ENCODE data around the gene RPS29. TPM values are rescaled to one million over a fixed set of nuclear protein-coding genes. Genes with fewer than 3 reads are reported as not detected.

RPS29 gene
- total and polyA plus RNA-seq, 2 donors from 2014 or later = 1,054 to 2,862 TPM

DNA sequence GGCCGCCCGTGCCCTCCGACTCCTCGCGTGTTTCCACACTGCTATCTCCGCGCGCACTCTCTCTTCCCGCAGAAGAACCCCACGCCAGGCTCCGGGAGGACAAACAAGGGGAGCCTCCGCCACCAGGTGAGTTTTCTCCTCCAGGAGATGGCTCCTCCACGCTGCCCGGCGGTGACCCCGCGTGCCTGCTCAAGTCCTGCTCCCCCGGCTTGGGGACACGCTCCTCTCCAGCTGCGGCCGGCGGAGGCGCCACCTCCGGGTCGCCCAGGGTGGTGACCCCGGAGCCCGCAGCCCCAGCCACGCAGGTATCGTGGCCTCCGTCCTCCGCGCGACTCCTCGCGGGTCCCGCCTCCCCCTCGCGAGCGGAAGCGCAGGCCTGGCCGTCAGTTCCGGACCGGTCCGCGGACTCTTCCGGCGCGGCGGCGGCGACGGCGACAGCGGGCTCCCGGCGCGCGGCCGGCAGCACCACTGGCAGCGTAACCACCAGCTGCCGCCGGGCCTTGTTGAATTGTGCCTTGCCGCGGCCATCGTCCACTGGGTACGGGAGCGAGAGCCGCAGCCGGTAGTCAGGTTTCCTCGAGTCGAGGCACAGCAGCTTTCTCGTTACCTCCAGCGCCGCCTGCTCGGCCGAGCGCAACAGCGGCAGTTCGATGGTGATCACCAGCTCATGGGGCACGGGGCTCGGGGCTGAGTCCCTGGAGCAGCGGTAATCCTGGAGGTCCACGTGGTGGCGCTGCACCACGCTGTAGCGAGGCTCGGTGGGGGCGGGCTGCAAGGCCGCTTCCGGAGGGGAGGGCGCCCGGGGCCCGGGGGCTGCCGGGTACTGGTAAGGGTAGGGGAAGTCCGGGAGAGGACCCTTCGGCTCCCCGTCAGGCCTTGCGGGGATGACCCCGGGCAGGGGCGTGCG, 47.7 kb upstream of the RPS29 start:
- Histone ChIP-seq H3K4me1 (ENCODE audit: control insufficient read depth in 2 of 3, insufficient read depth in 2 of 3, low read depth in 1 of 3, low read length in 3 of 3) (peaks cover 0 to 15% (median 2%) of the 10 kb centered on the region in 3 donors), H3K4me3 (ENCODE audit: low read length in 3 of 3) (peak overlapping the region; percentile 80 to 98 (median 93)), H3K9me3 (ENCODE audit: control insufficient read depth in 2 of 3, insufficient read depth in 1 of 3, low read length in 3 of 3) (no peaks in the 10 kb centered on the region), H3K9ac (ENCODE audit: low read length in 3 of 3) (peak overlapping the region; percentile 89 to 93 (median 90)), H3K27me3 (ENCODE audit: control insufficient read depth, insufficient read depth, low read length) (no peaks in the 10 kb centered on the region), H3K36me3 (ENCODE audit: control insufficient read depth in 2 of 3, insufficient read depth in 3 of 3, low read length in 3 of 3) (peaks cover 0 to 2% (median 0%) of the 10 kb centered on the region in 3 donors), H3K27ac (ENCODE audit: low read depth in 2 of 2, low read length in 2 of 2) (peak overlapping the region; percentile 99)
- DNase-seq = peak; percentile 97 to 98 (median 98)
- TF ChIP-seq, protein P1, sequence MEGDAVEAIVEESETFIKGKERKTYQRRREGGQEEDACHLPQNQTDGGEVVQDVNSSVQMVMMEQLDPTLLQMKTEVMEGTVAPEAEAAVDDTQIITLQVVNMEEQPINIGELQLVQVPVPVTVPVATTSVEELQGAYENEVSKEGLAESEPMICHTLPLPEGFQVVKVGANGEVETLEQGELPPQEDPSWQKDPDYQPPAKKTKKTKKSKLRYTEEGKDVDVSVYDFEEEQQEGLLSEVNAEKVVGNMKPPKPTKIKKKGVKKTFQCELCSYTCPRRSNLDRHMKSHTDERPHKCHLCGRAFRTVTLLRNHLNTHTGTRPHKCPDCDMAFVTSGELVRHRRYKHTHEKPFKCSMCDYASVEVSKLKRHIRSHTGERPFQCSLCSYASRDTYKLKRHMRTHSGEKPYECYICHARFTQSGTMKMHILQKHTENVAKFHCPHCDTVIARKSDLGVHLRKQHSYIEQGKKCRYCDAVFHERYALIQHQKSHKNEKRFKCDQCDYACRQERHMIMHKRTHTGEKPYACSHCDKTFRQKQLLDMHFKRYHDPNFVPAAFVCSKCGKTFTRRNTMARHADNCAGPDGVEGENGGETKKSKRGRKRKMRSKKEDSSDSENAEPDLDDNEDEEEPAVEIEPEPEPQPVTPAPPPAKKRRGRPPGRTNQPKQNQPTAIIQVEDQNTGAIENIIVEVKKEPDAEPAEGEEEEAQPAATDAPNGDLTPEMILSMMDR (IDR thresholded peaks at IDR 0.05; ENCODE audit: borderline replicate concordance, extremely low read depth, insufficient read depth) = peak; percentile 85
- FAIRE-seq = no peak
- intact Hi-C loops (cut with DNase I) = no loop called here

DNA sequence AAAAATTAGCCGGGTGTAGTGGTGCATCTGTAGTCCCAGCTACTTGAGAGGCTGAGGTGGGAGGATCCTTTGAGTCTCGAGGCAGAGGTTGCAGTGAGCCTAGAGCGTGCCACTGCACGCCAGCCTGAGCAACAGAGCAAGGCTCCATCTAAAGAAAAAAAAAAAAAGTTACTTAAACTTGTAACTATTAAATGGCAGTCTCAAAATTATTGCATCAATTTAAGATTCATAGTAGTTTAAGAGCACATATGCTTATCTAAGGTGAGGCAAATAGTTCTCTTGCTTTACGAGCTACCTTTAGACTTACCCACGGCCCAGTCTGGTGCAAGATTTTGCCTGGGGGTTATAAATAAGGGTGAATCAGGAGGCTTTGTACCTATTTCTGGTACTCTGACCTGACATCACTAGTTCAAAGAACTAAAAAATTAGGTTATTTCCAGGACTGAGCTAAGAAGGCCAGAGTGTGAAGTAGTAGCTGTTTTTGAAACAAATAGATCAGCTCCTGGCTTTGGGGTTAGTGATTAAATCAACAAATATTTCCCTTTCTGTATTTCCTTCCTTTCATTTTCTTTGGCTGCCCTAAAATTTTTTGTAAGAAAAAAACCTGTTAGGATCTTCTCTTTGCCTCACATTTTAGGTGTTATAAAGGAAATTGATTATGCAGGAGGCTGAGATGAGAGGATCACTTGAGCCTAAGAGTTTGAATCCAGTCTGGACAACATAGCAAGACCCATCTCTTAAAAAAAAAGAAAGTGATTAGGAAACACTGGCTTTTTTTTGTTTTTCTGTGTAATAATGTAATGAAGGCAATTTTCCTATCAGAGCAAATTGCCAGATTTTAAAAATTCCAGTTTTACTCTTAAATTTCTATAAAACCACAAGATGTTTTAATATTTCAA, 38.0 kb upstream of the RPS29 start:
- FAIRE-seq (no peak), DNase-seq (no peak)
- Histone ChIP-seq H3K4me1 (ENCODE audit: control insufficient read depth in 2 of 3, insufficient read depth in 2 of 3, low read depth in 1 of 3, low read length in 3 of 3) (peaks cover 0 to 9% (median 6%) of the 10 kb centered on the region in 3 donors), H3K27ac (ENCODE audit: low read depth in 2 of 2, low read length in 2 of 2) (no peak overlapping the region), H3K4me3 (ENCODE audit: low read length in 3 of 3) (no peak overlapping the region), H3K9me3 (ENCODE audit: control insufficient read depth in 2 of 3, insufficient read depth in 1 of 3, low read length in 3 of 3) (no peaks in the 10 kb centered on the region), H3K9ac (ENCODE audit: low read length in 3 of 3) (peak overlapping the region in 1 of 3 donors; percentile 49), H3K36me3 (ENCODE audit: control insufficient read depth in 2 of 3, insufficient read depth in 3 of 3, low read length in 3 of 3) (peaks cover 0 to 3% (median 0%) of the 10 kb centered on the region in 3 donors), H3K27me3 (ENCODE audit: control insufficient read depth, insufficient read depth, low read length) (no peaks in the 10 kb centered on the region)
- TF ChIP-seq, protein P1 (IDR thresholded peaks at IDR 0.05; ENCODE audit: borderline replicate concordance, extremely low read depth, insufficient read depth) = no peak
- intact Hi-C loops (cut with DNase I) = no loop called here

DNA sequence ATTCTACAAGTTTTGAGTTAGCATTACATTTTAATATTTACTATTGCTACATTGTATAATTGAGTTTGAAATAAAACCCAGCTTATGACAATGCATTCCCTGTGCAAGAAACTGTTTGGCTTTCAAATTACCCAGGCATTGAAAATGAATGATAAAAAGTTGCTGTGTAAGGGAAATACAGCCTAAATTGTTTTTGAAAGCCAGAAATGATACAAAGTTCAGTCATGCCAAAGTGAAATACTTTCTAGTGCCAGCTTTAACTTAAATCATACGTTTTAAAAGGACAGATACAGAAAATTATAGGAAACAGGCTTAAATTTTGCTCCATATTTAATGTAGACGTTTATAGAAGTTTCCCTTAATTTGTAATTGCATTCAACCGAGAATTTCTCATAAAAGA, 37.2 kb upstream of the RPS29 start:
- Histone ChIP-seq H3K4me3 (ENCODE audit: low read length in 3 of 3) (peak overlapping the region in 1 of 3 donors; percentile 99), H3K27me3 (ENCODE audit: control insufficient read depth, insufficient read depth, low read length) (no peaks in the 10 kb centered on the region), H3K9ac (ENCODE audit: low read length in 3 of 3) (no peak overlapping the region), H3K36me3 (ENCODE audit: control insufficient read depth in 2 of 3, insufficient read depth in 3 of 3, low read length in 3 of 3) (peaks cover 0 to 3% (median under 1%) of the 10 kb centered on the region in 3 donors), H3K4me1 (ENCODE audit: control insufficient read depth in 2 of 3, insufficient read depth in 2 of 3, low read depth in 1 of 3, low read length in 3 of 3) (peaks cover 0 to 9% (median 6%) of the 10 kb centered on the region in 3 donors), H3K9me3 (ENCODE audit: control insufficient read depth in 2 of 3, insufficient read depth in 1 of 3, low read length in 3 of 3) (no peaks in the 10 kb centered on the region), H3K27ac (ENCODE audit: low read depth in 2 of 2, low read length in 2 of 2) (no peak overlapping the region)
- intact Hi-C loops (cut with DNase I) = no loop called here
- DNase-seq = no peak
- TF ChIP-seq, protein P1 (IDR thresholded peaks at IDR 0.05; ENCODE audit: borderline replicate concordance, extremely low read depth, insufficient read depth) = no peak
- no peak for FAIRE-seq
